H1 (cell line): ENCODE measurements around the gene MAGI2. TPM values are rescaled to one million over a fixed set of nuclear protein-coding genes. Genes with fewer than 3 reads are reported as not detected.

ENCODE experiments used
- CTCF ChIA-PET: fragments of 300-600 bp; sonication (Branson Sonifier 250); formaldehyde crosslinking; loops from one replicate; lab custom pipeline; 2021; ENCODE audit not compliant: partially characterized antibody; lab: Charles Lee
- POLR2A ChIA-PET: fragments of 300-600 bp; sonication (Branson Sonifier 250); formaldehyde crosslinking; loops from one replicate; lab custom pipeline; 2021; ENCODE audit warnings: inconsistent platforms; ENCODE audit not compliant: partially characterized antibody; lab: Charles Lee
- DNase-seq, 2 experiments: peaks; one replicate each; pipeline versions ENCODE4 v3.0.0 to v3.0.0-alpha.2; 2010 to 2022; ENCODE audit warnings: low spot score in 2 of 2, low read depth in 1 of 2, mixed read lengths in 1 of 2
- FAIRE-seq: peaks from 2 replicates; lab custom pipeline; 2011; peaks lifted over from hg19 to GRCh38; lab: Jason Lieb, UNC
- H2AFZ ChIP-seq: 2 replicates; pipeline ENCODE4 v1.8.1; 2012; ENCODE audit warnings: low read length, inconsistent platforms
- H2AK5ac ChIP-seq: 2 replicates; pipeline ENCODE4 v1.6.1; 2013; ENCODE audit warnings: low read depth, low read length
- H2BK120ac ChIP-seq: replicated peaks from 2 replicates; pipeline ENCODE3; 2013; ENCODE audit warnings: low read depth, low read length, inconsistent platforms
- H2BK12ac ChIP-seq: 2 replicates; pipeline ENCODE4 v1.6.1; 2013; ENCODE audit warnings: low read depth, low read length
- H2BK15ac ChIP-seq: 2 replicates; pipeline ENCODE4 v1.6.1; 2013; ENCODE audit warnings: low read length
- H2BK20ac ChIP-seq: 2 replicates; pipeline ENCODE4 v1.6.1; 2013; ENCODE audit warnings: low read length
- H2BK5ac ChIP-seq: 2 replicates; pipeline ENCODE4 v1.6.1; 2013; ENCODE audit warnings: low read depth, low read length
- H3K14ac ChIP-seq: 2 replicates; pipeline ENCODE4 v1.6.1; 2013; ENCODE audit warnings: inconsistent platforms; ENCODE audit not compliant: insufficient read length
- H3K18ac ChIP-seq: 2 replicates; pipeline ENCODE4 v1.6.1; 2013; ENCODE audit warnings: low read length; ENCODE audit errors: extremely low read depth
- H3K23ac ChIP-seq: 2 replicates; pipeline ENCODE4 v1.6.1; 2013; ENCODE audit warnings: inconsistent platforms; ENCODE audit not compliant: insufficient read length
- H3K23me2 ChIP-seq: 2 replicates; pipeline ENCODE4 v1.6.1; 2013; ENCODE audit warnings: low read depth, low read length
- H3K27ac ChIP-seq: 2 replicates; pipeline ENCODE4 v1.6.1; 2011; ENCODE audit warnings: low read depth, low read length, inconsistent platforms
- H3K27me3 ChIP-seq, 4 experiments: replicated peaks in 1 of 4; 1 replicate in 1 of 4; 2 replicates in 3 of 4; pipeline versions ENCODE4 v1.6.1 to v1.8.1; 2011 to 2013; ENCODE audit warnings: low read length in 3 of 4, mild to moderate bottlenecking in 3 of 4, inconsistent platforms in 2 of 4, mixed read lengths in 2 of 4, moderate library complexity in 1 of 4; ENCODE audit not compliant: control insufficient read depth in 3 of 4, insufficient read depth in 3 of 4; ENCODE audit errors: extremely low read depth in 1 of 4
- H3K36me3 ChIP-seq, 4 experiments: 2 replicates each; pipeline versions ENCODE4 v1.6.1 to v1.8.1; 2011 to 2013; ENCODE audit warnings: mild to moderate bottlenecking in 4 of 4, low read length in 3 of 4, moderate library complexity in 2 of 4, control low read depth in 1 of 4, inconsistent platforms in 1 of 4; ENCODE audit not compliant: insufficient read depth in 4 of 4, control insufficient read depth in 2 of 4
- H3K4ac ChIP-seq: replicated peaks from 2 replicates; pipeline ENCODE3; 2013; ENCODE audit warnings: low read length, low read depth, mixed read lengths, inconsistent platforms; ENCODE audit not compliant: insufficient read length
- H3K4me1 ChIP-seq, 4 experiments: replicated peaks in 1 of 4; 1 replicate in 1 of 4; 2 replicates in 3 of 4; pipeline versions ENCODE4 v1.6.1 to v1.8.1; 2011 to 2013; ENCODE audit warnings: low read length in 3 of 4, inconsistent platforms in 2 of 4, mixed read lengths in 1 of 4; ENCODE audit not compliant: insufficient read depth in 4 of 4, control insufficient read depth in 3 of 4
- H3K4me2 ChIP-seq, 2 experiments: 2 replicates each; pipeline versions ENCODE4 v1.6.1 to v1.8.1; 2011 to 2013; ENCODE audit warnings: low read depth in 2 of 2, low read length in 2 of 2, control low read depth in 1 of 2, inconsistent platforms in 1 of 2, mild to moderate bottlenecking in 1 of 2; ENCODE audit not compliant: insufficient read depth in 1 of 2
- H3K4me3 ChIP-seq, 4 experiments: fragments of 200-600, 300-600 bp in 1 of 4; sonication (generic), shearing (Covaris generic), sonication (Bioruptor Twin) in 1 of 4; 2 replicates each; pipeline versions ENCODE4 v1.5.1 to v1.8.1; 2011 to 2016; ENCODE audit warnings: low read length in 4 of 4, low read depth in 3 of 4, control low read depth in 2 of 4, inconsistent platforms in 2 of 4, mild to moderate bottlenecking in 2 of 4, mixed read lengths in 1 of 4, moderate library complexity in 1 of 4; ENCODE audit not compliant: insufficient read depth in 2 of 4; ENCODE audit errors: extremely low read depth in 1 of 4
- H3K56ac ChIP-seq: replicated peaks from 2 replicates; pipeline ENCODE3; 2013; ENCODE audit warnings: low read depth, mild to moderate bottlenecking, mixed read lengths, low read length, inconsistent platforms; ENCODE audit not compliant: insufficient read length
- H3K79me1 ChIP-seq: 2 replicates; pipeline ENCODE4 v1.6.1; 2013; ENCODE audit warnings: low read depth, low read length, control low read depth
- H3K79me2 ChIP-seq, 2 experiments: 2 replicates each; pipeline versions ENCODE4 v1.6.1 to v1.8.1; 2012 to 2013; ENCODE audit warnings: low read length in 2 of 2, mild to moderate bottlenecking in 2 of 2, inconsistent platforms in 1 of 2; ENCODE audit not compliant: insufficient read depth in 2 of 2, control insufficient read depth in 1 of 2
- H3K9ac ChIP-seq, 4 experiments: replicated peaks in 1 of 4; 1 replicate in 1 of 4; 2 replicates in 3 of 4; pipeline versions ENCODE4 v1.6.1 to v1.8.1; 2011 to 2013; ENCODE audit warnings: low read depth in 3 of 4, low read length in 3 of 4, control low read depth in 2 of 4, mild to moderate bottlenecking in 2 of 4, moderate library complexity in 2 of 4, inconsistent platforms in 1 of 4; ENCODE audit errors: extremely low read depth in 1 of 4
- H3K9me3 ChIP-seq, 2 experiments: 2 replicates each; pipeline versions ENCODE4 v1.6.1 to v1.8.1; 2012 to 2013; ENCODE audit warnings: mild to moderate bottlenecking in 2 of 2, moderate library complexity in 2 of 2, control low read depth in 1 of 2, inconsistent platforms in 1 of 2, low read depth in 1 of 2, low read length in 1 of 2, mixed read lengths in 1 of 2; ENCODE audit not compliant: insufficient read depth in 2 of 2
- H4K20me1 ChIP-seq, 2 experiments: replicated peaks in 1 of 2; 2 replicates each; pipeline versions ENCODE3 to v1.8.1; 2011 to 2013; ENCODE audit warnings: inconsistent platforms in 2 of 2, low read length in 2 of 2, mild to moderate bottlenecking in 1 of 2; ENCODE audit not compliant: insufficient read depth in 2 of 2, control insufficient read depth in 1 of 2
- H4K5ac ChIP-seq: 2 replicates; pipeline ENCODE4 v1.6.1; 2013; ENCODE audit warnings: low read length, low read depth, mixed read lengths, inconsistent platforms; ENCODE audit not compliant: insufficient read length
- H4K8ac ChIP-seq: 2 replicates; pipeline ENCODE4 v1.8.0; 2013; ENCODE audit warnings: mild to moderate bottlenecking, moderate library complexity, low read length, inconsistent platforms; ENCODE audit not compliant: insufficient read depth; ENCODE audit errors: extremely low read depth
- H4K91ac ChIP-seq: replicated peaks from 2 replicates; pipeline ENCODE3; 2013; ENCODE audit warnings: low read length, mixed read lengths, inconsistent platforms; ENCODE audit not compliant: insufficient read length
- CBX8 ChIP-seq: fragments of 300-800, 300-1000 bp; sonication (generic); IDR thresholded peaks from 2 replicates; pipeline ENCODE4 v1.7.1; 2016; ENCODE audit warnings: low read depth, low read length, borderline replicate concordance
- PHF8 ChIP-seq: fragments of 200-600 bp; sonication (generic); conservative IDR thresholded peaks from 2 replicates; pipeline ENCODE4 v1.7.1; 2012; ENCODE audit warnings: low read depth, mild to moderate bottlenecking, inconsistent platforms, low read length, moderate library complexity
- SAP30 ChIP-seq: fragments of 300-600 bp; sonication (generic); IDR thresholded peaks from 2 replicates; pipeline ENCODE4 v1.7.1; 2012; ENCODE audit warnings: low read length, moderate library complexity, mild to moderate bottlenecking, inconsistent platforms; ENCODE audit not compliant: insufficient read depth, insufficient replicate concordance
- SIN3A ChIP-seq, 2 experiments: IDR thresholded peaks in 1 of 2; conservative IDR thresholded peaks in 1 of 2; 2 replicates each; pipeline ENCODE4 v1.6.1; 2011 to 2012; ENCODE audit warnings: low read length in 2 of 2, improper control_type of control experiment in 1 of 2, low read depth in 1 of 2, mild to moderate bottlenecking in 1 of 2
- SRF ChIP-seq: IDR thresholded peaks from 2 replicates; pipeline ENCODE4 v1.6.1; 2011; ENCODE audit warnings: mild to moderate bottlenecking, low read depth, low read length, moderate library complexity
- WGBS, 2 experiments: shearing (Covaris generic) in 1 of 2; methylation state at CpG; one replicate each; pipeline versions ENCODE4 v1.1.6 to v1.1.7; 2013 to 2015; ENCODE audit warnings: low lambda C conversion rate in 2 of 2, mixed read lengths in 2 of 2, inconsistent platforms in 1 of 2, low coverage in 1 of 2, missing lambda C conversion rate in 1 of 2; ENCODE audit not compliant: insufficient replicate concordance in 2 of 2, insufficient coverage in 1 of 2, insufficient read length in 1 of 2; ENCODE audit errors: extremely low coverage in 1 of 2, missing lambda C conversion rate in 1 of 2; 5-methylcytosine and 5-hydroxymethylcytosine counted together
- polyA plus RNA-seq, 7 experiments: library from polyadenylated mRNA; depleted of rRNA in 3 of 7; stranded (reverse) in 5 of 7; unstranded in 2 of 7; fragments of >200 nt in 5 of 7; fragments of 200-250 nt in 2 of 7; gene quantifications; 1 replicate in 5 of 7; 2 replicates in 1 of 7; 4 replicates in 1 of 7; pipeline versions ENCODE4 v1.2.1 to v1.2.3, GENCODE V29; 2011 to 2013; ENCODE audit warnings: missing spikeins in 2 of 7, mixed read lengths in 2 of 7
- total RNA-seq: library from RNA; stranded (reverse); fragmentation: NEBNext Ultra II Directional; extraction: Animal tissue kit (Norgen Biotek cat#: 25700); gene quantifications from 2 replicates; pipeline ENCODE4 v1.2.1, GENCODE V29; 2021

Gene MAGI2
- total and polyA plus RNA-seq, 2 of the 8 experiments (the other 6 are each of a cell fraction or from before 2014, with no cell fraction given): 6.0 to 27.3 TPM

DNA sequence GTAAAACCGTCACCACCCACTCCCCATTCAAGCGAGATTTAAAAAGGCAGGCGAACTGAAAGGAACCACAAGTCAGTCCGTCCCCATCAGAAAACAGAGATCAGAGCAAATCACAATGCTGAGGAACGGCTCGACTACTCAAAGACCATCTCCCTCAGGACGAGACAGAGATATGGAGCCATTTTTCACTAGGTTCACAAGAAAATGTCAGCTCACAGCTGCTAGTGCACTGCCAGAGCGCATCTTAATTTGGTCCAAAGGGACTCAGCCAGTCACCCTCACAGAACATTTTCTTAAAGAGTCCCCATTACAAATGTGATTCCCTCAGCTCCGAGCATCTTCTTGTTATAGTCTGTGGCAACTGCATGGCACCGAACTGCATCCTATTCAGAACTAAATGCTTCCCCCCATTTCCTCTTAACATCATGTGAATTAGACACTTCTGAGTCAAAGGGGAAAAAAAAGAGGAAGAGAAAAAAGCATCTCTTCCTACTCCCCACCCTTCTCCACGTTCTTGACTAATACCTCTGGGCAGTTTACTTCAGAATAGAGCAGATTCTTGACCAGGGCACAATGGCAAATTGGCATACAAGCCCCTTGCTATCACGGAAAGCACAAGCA, 683.9 kb downstream of the MAGI2 start:
- Histone ChIP-seq H4K91ac (no peak overlapping the region), H4K8ac (no peak overlapping the region), H2BK120ac (no peak overlapping the region), H3K4me2 (peak overlapping the region; percentile 80 to 93), H3K4me3 (peak overlapping the region; percentile 75 to 94 (median 81)), H2BK12ac (no peak overlapping the region), H3K79me1 (peaks cover 2% of the 10 kb centered on the region; the same call in 1 of the 2 replicates), H3K36me3 (no peaks in the 10 kb centered on the region), H2BK5ac (no peak overlapping the region), H3K23ac (no peak overlapping the region), H2BK20ac (no peak overlapping the region), H4K5ac (no peak overlapping the region), H2AFZ (peak overlapping the region; percentile 21; the same call in 1 of the 2 replicates), H3K4me1 (peaks cover 0 to 9% (median 3%) of the 10 kb centered on the region in 4 experiments; a peak in 5 of 7 replicates), H3K27ac (no peak overlapping the region), H3K56ac (no peak overlapping the region), H3K18ac (no peak overlapping the region; the same call in 1 of the 2 replicates), H3K14ac (no peak overlapping the region), H2BK15ac (no peak overlapping the region), H3K23me2 (peaks cover 14% of the 10 kb centered on the region), H3K9me3 (no peaks in the 10 kb centered on the region), H3K27me3 (no peaks in the 10 kb centered on the region), H3K4ac (no peak overlapping the region), H3K9ac (peak overlapping the region; percentile 21 to 53 (median 44); a peak in 6 of 7 replicates), H2AK5ac (no peak overlapping the region), H3K79me2 (peaks cover 4 to 63% of the 10 kb centered on the region in 2 experiments; a peak in 3 of 4 replicates), H4K20me1 (no peaks in the 10 kb centered on the region)
- TF ChIP-seq CBX8 (no peak), SRF (no peak), SIN3A (conservative IDR thresholded peaks at IDR 0.05 in 1 of 2, IDR thresholded peaks at IDR 0.05 in 1 of 2; ENCODE audit: low read depth in 1 of 2, low read length in 2 of 2) (peak in 1 of 2 experiments; percentile 22; a peak in 1 of 4 replicates), SAP30 (peak; percentile 63), PHF8 (no peak)
- WGBS, 2 experiments: 2% methylated on average over 12 of the region's 12 CpGs; no CpG with 5 or more reads in 1 of the 2 experiments
- ChIA-PET POLR2A (interaction anchor here (1.8 kb wide), 1 partner anchor 8 kb away, joined by 5 read pairs; no protein-coding TSS in a partner anchor), CTCF (interaction anchor here (0.6 to 1.6 kb wide), 8 partner anchors 14 to 261 kb away, joined by 3 to 4 read pairs (median 4); no protein-coding TSS in a partner anchor)
- FAIRE-seq: peak; percentile 48
- DNase-seq: no peak
